Metanephros (tissue), 2 donors: ENCODE data around the gene ADCY1. TPM values are rescaled to one million over a fixed set of nuclear protein-coding genes. Genes with fewer than 3 reads are reported as not detected.

Source experiments
- small RNA-seq: library from RNA; depleted of rRNA; stranded (forward); fragments of <200 nt; gene quantifications from one replicate; pipeline ENCODE3, GENCODE V24; 2014; ENCODE audit warnings: low replicate concordance
- total RNA-seq: library from RNA; depleted of rRNA; stranded (reverse); fragments of >200 nt; gene quantifications from one replicate; pipeline ENCODE4 v1.2.3, GENCODE V29; 2014

ADCY1 gene
- 4.3 TPM for total RNA-seq

GRCh38 chr7:45573661-45574415 lies at the start of gene ADCY1:
TSS of gene ADCY1 (plus strand) at chr7:45574368. CDS start at chr7:45574544, 176 bp downstream.

Small RNAs within 50 kb of the gene (small RNA-seq; reads per million reads assigned to genes)
- not detected for gene AC073325.2
